H9 (cell line): Measurements from ENCODE around the gene CASQ1. TPM values are rescaled to one million over a fixed set of nuclear protein-coding genes. Genes with fewer than 3 reads are reported as not detected.

Source experiments
- DNase-seq: peaks from one replicate; pipeline ENCODE4 v3.0.0-alpha.2; 2017
- H2AFZ ChIP-seq: one replicate; pipeline ENCODE4 v1.6.1; 2013; ENCODE audit warnings: mild to moderate bottlenecking, low read length, control low read depth, moderate library complexity
- H2AK5ac ChIP-seq: 2 replicates; pipeline ENCODE4 v1.6.1; 2013; ENCODE audit warnings: low read length, control low read depth, mixed read lengths; ENCODE audit not compliant: insufficient read length
- H2BK120ac ChIP-seq: one replicate; pipeline ENCODE4 v1.6.1; 2013; ENCODE audit warnings: low read depth, mild to moderate bottlenecking, low read length, control low read depth, inconsistent platforms; ENCODE audit not compliant: poor library complexity, severe bottlenecking
- H2BK12ac ChIP-seq: 2 replicates; pipeline ENCODE4 v1.6.1; 2013; ENCODE audit warnings: low read length, control low read depth, mixed read lengths, low read depth; ENCODE audit not compliant: insufficient read length
- H2BK15ac ChIP-seq: 2 replicates; pipeline ENCODE4 v1.6.1; 2013; ENCODE audit warnings: low read depth, low read length, control low read depth
- H2BK20ac ChIP-seq: one replicate; pipeline ENCODE4 v1.6.1; 2013; ENCODE audit warnings: low read depth, mild to moderate bottlenecking, low read length, control low read depth, inconsistent platforms; ENCODE audit not compliant: poor library complexity, severe bottlenecking
- H2BK5ac ChIP-seq: 2 replicates; pipeline ENCODE4 v1.6.1; 2013; ENCODE audit warnings: low read length, control low read depth, mixed read lengths; ENCODE audit not compliant: insufficient read length
- H3K14ac ChIP-seq: 2 replicates; pipeline ENCODE4 v1.6.1; 2013; ENCODE audit warnings: low read length, control low read depth; ENCODE audit not compliant: insufficient read depth
- H3K18ac ChIP-seq: 2 replicates; pipeline ENCODE4 v1.6.1; 2013; ENCODE audit warnings: low read depth, mild to moderate bottlenecking, mixed read lengths, low read length, control low read depth; ENCODE audit not compliant: insufficient read length
- H3K23ac ChIP-seq: 2 replicates; pipeline ENCODE4 v1.6.1; 2013; ENCODE audit warnings: low read length, control low read depth, mixed read lengths, low read depth; ENCODE audit not compliant: insufficient read length
- H3K23me2 ChIP-seq: 2 replicates; pipeline ENCODE4 v1.6.1; 2013; ENCODE audit warnings: low read depth, mild to moderate bottlenecking, mixed read lengths, low read length, control low read depth; ENCODE audit not compliant: insufficient read length, poor library complexity, severe bottlenecking
- H3K27ac ChIP-seq: 2 replicates; pipeline ENCODE4 v1.5.1; 2013; ENCODE audit warnings: low read length, control low read depth, mixed read lengths, low read depth; ENCODE audit not compliant: insufficient read length
- H3K27me3 ChIP-seq: 2 replicates; pipeline ENCODE4 v1.6.1; 2013; ENCODE audit warnings: low read length, control low read depth, inconsistent platforms; ENCODE audit not compliant: insufficient read depth
- H3K4ac ChIP-seq: 2 replicates; pipeline ENCODE4 v1.6.1; 2013; ENCODE audit warnings: low read depth, mild to moderate bottlenecking, control low read depth, inconsistent platforms, low read length, moderate library complexity
- H3K4me1 ChIP-seq: 2 replicates; pipeline ENCODE4 v1.6.1; 2013; ENCODE audit warnings: low read length, control low read depth, inconsistent platforms; ENCODE audit not compliant: insufficient read depth
- H3K4me2 ChIP-seq: 2 replicates; pipeline ENCODE4 v1.6.1; 2013; ENCODE audit warnings: low read length, control low read depth, mixed read lengths; ENCODE audit not compliant: insufficient read length, insufficient read depth
- H3K56ac ChIP-seq: 2 replicates; pipeline ENCODE4 v1.6.1; 2013; ENCODE audit warnings: low read depth, mild to moderate bottlenecking, mixed read lengths, low read length, control low read depth; ENCODE audit not compliant: insufficient read length
- H3K79me1 ChIP-seq: 2 replicates; pipeline ENCODE4 v1.6.1; 2013; ENCODE audit warnings: low read depth, mild to moderate bottlenecking, moderate library complexity, low read length, control low read depth, inconsistent platforms; ENCODE audit not compliant: insufficient read depth, poor library complexity, severe bottlenecking
- H3K79me2 ChIP-seq: 2 replicates; pipeline ENCODE4 v1.6.1; 2013; ENCODE audit warnings: low read length, control low read depth, inconsistent platforms; ENCODE audit not compliant: insufficient read depth
- H3K9ac ChIP-seq: 2 replicates; pipeline ENCODE4 v1.6.1; 2013; ENCODE audit warnings: low read length, control low read depth, mixed read lengths; ENCODE audit not compliant: insufficient read length; ENCODE audit errors: extremely low read depth
- H3K9me3 ChIP-seq: one replicate; pipeline ENCODE4 v1.6.1; 2013; ENCODE audit warnings: low read depth, low read length, inconsistent platforms; ENCODE audit not compliant: control insufficient read depth
- H3T11ph ChIP-seq: one replicate; pipeline ENCODE4 v1.6.1; 2013; ENCODE audit warnings: mild to moderate bottlenecking, low read length, control low read depth, inconsistent platforms
- H4K20me1 ChIP-seq: one replicate; pipeline ENCODE4 v1.6.1; 2013; ENCODE audit not compliant: control insufficient read depth, insufficient read length, insufficient read depth
- H4K5ac ChIP-seq: 2 replicates; pipeline ENCODE4 v1.6.1; 2013; ENCODE audit warnings: low read depth, mild to moderate bottlenecking, mixed read lengths, low read length, control low read depth; ENCODE audit not compliant: insufficient read length
- H4K8ac ChIP-seq: replicated peaks from 2 replicates; pipeline ENCODE4 v1.6.1; 2013; ENCODE audit warnings: low read length, control low read depth, mixed read lengths, low read depth; ENCODE audit not compliant: insufficient read length
- H4K91ac ChIP-seq: 2 replicates; pipeline ENCODE4 v1.6.1; 2013; ENCODE audit warnings: low read depth, mild to moderate bottlenecking, moderate library complexity, mixed read lengths, low read length, control low read depth; ENCODE audit not compliant: insufficient read length
- H3K27ac Mint-ChIP-seq, 3 experiments: 2 replicates in 2 of 3; 3 replicates in 1 of 3; pipeline ENCODE4 v1.8.0; 2020 to 2021; ENCODE audit warnings: mixed read lengths in 3 of 3, mild to moderate bottlenecking in 1 of 3, moderate library complexity in 1 of 3
- H3K27me3 Mint-ChIP-seq: 2 replicates; pipeline ENCODE4 v1.8.0; 2021; ENCODE audit warnings: low read depth, mild to moderate bottlenecking, moderate library complexity, mixed read lengths
- H3K36me3 Mint-ChIP-seq, 3 experiments: 2 replicates in 2 of 3; 3 replicates in 1 of 3; pipeline ENCODE4 v1.8.0; 2020 to 2021; ENCODE audit warnings: low read depth in 3 of 3, mixed read lengths in 3 of 3; ENCODE audit not compliant: insufficient read depth in 1 of 3
- H3K4me1 Mint-ChIP-seq, 2 experiments: 2 replicates each; pipeline ENCODE4 v1.8.0; 2020; ENCODE audit warnings: mixed read lengths in 2 of 2
- H3K4me3 Mint-ChIP-seq, 2 experiments: 2 replicates in 1 of 2; 3 replicates in 1 of 2; pipeline ENCODE4 v1.8.0; 2020 to 2021; ENCODE audit warnings: mild to moderate bottlenecking in 2 of 2, mixed read lengths in 2 of 2, moderate library complexity in 1 of 2
- H3K9me3 Mint-ChIP-seq, 2 experiments: 2 replicates in 1 of 2; 3 replicates in 1 of 2; pipeline ENCODE4 v1.8.0; 2020; ENCODE audit warnings: mild to moderate bottlenecking in 2 of 2, mixed read lengths in 2 of 2, moderate library complexity in 1 of 2
- CTCF ChIP-seq: fragments of 200-600 bp; sonication (generic); conservative IDR thresholded peaks from 3 replicates; pipeline ENCODE4 v1.8.0; 2021; ENCODE audit warnings: antibody characterized with exemption, mild to moderate bottlenecking
- WGBS: extraction: QIAGEN DNeasy Blood & Tissue Kit; methylation state at CpG from one replicate; pipeline ENCODE4 v1.1.7; 2013; ENCODE audit warnings: missing lambda C conversion rate, low lambda C conversion rate, mixed read lengths; ENCODE audit not compliant: insufficient read length; ENCODE audit errors: extremely low coverage; 5-methylcytosine and 5-hydroxymethylcytosine counted together
- total RNA-seq: library from RNA; stranded (reverse); gene quantifications from 2 replicates; pipeline ENCODE4 v1.2.1, GENCODE V29; 2021

The CASQ1 gene
- total RNA-seq, 1 experiment from 2014 or later: 0.55 TPM

- Histone ChIP-seq H2AK5ac (no peak overlapping the region), H2BK12ac (no peak overlapping the region)
- no peak overlapping the region for H3K4me3 Mint-ChIP-seq
Measured at GRCh38 chr1:160164121-160164520, 26.3 kb upstream of the CASQ1 start.

More at GRCh38 chr1:160164121-160164520, 26.3 kb upstream of the CASQ1 start:
- H2AFZ ChIP-seq: no peak overlapping the region
- H3K79me1 ChIP-seq: no peaks in the 10 kb centered on the region
- no peaks in the 10 kb centered on the region for H3K36me3 Mint-ChIP-seq
- H3K4me1 ChIP-seq: peaks cover 9% of the 10 kb centered on the region; the same call in 1 of the 2 replicates
- no peak overlapping the region for H3K27ac ChIP-seq
- H2BK15ac ChIP-seq: no peak overlapping the region
- H2BK5ac ChIP-seq: no peak overlapping the region
- H2BK120ac ChIP-seq: no peak overlapping the region
- H3K18ac ChIP-seq: no peak overlapping the region
- H3K27me3 ChIP-seq: no peaks in the 10 kb centered on the region
- H3K79me2 ChIP-seq: no peaks in the 10 kb centered on the region
- no peak overlapping the region for H3K14ac ChIP-seq
- no peak overlapping the region for H4K8ac ChIP-seq
- no peaks in the 10 kb centered on the region for H3K9me3 ChIP-seq
- TF ChIP-seq CTCF: no peak
- no peak for DNase-seq
- no peak overlapping the region for H4K91ac ChIP-seq
- H3T11ph ChIP-seq: no peak overlapping the region
- H3K9ac ChIP-seq: no peak overlapping the region
- no peaks in the 10 kb centered on the region for H3K23me2 ChIP-seq
- H3K9me3 Mint-ChIP-seq: no peaks in the 10 kb centered on the region; a peak in 1 of 5 replicates
- no CpG with 5 or more reads among the region's 10 CpGs for WGBS
- H4K5ac ChIP-seq: no peak overlapping the region
- H3K4me2 ChIP-seq: no peak overlapping the region
- H2BK20ac ChIP-seq: no peak overlapping the region
- H3K4ac ChIP-seq: no peak overlapping the region
- H3K56ac ChIP-seq: no peak overlapping the region
- no peaks in the 10 kb centered on the region for H4K20me1 ChIP-seq
- no peak overlapping the region; a peak in 1 of 7 replicates for H3K27ac Mint-ChIP-seq
- no peak overlapping the region for H3K23ac ChIP-seq
- H3K27me3 Mint-ChIP-seq: peaks cover 34% of the 10 kb centered on the region
- peaks cover 21 to 34% of the 10 kb centered on the region in 2 experiments for H3K4me1 Mint-ChIP-seq
